GM19463 (cell line): ENCODE results near the gene RGS14.
"Not testable (repeated sequence)": the region's sequence is repeated elsewhere in the genome, so short reads cannot be mapped to it uniquely, and the experiment has no call there.

Experiments
- ATAC-seq: cut with Tn5 transposase; IDR thresholded peaks from one replicate; pipeline ENCODE4 v1.9.1; 2021; ENCODE audit warnings: mild to moderate bottlenecking, moderate library complexity; ENCODE audit not compliant: unreplicated experiment

Gene RGS14

DNA sequence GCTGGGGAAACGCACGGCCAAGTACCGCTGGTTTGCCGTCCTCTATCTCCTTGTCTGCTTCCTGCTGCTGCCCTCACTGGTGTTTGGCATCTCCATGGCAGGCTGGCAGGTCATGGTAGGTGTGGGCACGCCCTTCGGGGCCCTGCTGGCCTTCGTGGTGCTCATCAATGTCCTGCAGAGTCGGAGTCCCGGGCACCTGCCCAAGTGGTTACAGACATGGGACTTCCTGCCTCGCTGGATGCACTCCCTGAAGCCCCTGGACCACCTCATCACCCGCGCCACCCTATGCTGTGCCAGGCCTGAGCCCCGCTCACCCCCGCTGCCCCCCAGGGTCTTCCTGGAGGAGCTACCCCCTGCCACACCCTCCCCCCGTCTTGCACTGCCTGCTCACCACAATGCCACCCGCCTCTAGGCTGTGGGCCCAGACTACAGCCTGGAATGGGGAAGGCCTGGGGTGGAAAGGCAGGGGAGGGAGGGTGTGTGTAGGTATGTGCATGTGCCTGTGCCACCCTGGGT lies 40.2 kb downstream of the RGS14 start:
- ATAC-seq: no peak

DNA sequence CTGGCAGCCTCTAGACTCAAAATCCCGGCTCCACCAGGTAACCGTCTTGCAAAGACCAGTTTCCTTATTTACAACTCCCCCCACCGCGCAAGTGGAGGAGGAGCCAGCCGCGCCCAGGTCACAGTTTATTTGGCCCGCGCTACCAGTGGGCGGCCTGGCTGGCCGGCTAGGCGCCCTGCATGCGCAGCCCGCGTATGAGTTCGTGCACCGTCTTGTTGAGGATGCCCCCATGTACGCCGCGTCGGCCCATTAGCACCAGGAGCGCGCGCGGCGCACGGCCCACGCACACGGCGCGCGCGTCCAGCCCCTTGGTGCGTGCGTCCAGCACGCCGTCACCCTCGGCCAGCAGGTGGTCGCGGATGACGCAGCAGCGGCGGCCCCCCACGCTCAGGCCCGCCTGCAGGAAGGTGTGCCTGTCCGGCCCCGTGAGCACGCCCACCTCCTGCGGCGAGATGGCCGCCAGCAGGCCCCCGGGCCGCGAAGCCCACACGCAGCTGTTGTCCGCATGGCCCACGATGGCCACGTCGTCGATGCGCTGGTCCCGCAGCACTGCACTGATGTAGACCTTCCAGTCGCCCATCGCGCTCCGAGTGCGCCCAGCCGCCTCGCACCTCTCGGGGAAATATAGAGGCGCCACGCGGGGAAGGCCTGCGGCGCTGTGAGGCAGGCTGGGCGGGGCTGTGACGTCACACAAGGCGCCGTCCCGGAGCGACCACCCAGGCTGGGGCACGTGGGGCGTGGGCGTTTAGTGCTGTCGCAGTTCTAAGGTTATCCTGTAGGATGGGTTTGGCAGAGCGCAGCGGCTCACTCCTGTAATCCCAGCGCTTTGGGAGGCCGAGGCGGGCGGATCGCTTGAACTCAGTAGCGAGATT lies 42.5 kb downstream of the RGS14 start, which contains the start of gene PFN3:
Gene PFN3, minus strand, starts transcription at position 665 of the 872 bp plus-strand sequence. Its CDS starts 85 bp downstream, at position 580.
- ATAC-seq: no peak

DNA sequence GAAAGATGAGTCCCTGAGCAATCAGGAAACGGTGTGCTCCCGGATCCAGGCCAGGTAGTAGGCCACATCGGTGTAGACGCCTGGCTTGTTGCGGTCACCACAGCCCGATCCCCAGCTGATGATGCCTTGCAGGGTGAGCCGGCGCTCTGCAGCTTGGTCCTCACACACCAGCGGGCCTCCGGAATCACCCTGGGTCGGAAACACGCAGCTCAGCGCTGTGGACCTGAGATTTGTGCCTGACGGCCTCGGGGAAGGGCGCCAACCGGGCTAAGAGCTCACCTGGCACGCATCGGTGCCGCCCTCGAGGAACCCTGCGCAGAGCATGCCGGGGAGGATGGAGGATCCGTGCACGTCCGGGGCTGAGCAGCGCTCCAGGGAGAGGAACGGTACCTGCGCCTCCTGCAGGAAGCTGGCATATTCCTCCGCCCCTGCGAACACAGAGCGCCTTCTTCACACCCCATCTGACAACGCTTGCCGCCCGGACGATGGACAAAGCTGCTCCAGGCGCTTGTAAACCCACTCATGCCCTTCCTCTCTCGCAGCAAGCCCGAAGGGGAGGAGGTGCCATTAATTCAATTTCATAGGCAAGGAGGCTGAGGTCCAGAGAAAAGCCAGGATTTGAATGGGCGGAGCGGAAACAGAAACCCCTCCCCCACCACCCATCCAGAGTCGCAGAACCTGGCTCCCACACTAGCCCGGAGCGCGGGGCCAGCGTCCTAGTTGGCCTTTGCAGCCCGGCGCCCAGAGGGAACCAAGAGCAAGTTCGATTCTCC lies 44.7 kb downstream of the RGS14 start:
- ATAC-seq: no peak

DNA sequence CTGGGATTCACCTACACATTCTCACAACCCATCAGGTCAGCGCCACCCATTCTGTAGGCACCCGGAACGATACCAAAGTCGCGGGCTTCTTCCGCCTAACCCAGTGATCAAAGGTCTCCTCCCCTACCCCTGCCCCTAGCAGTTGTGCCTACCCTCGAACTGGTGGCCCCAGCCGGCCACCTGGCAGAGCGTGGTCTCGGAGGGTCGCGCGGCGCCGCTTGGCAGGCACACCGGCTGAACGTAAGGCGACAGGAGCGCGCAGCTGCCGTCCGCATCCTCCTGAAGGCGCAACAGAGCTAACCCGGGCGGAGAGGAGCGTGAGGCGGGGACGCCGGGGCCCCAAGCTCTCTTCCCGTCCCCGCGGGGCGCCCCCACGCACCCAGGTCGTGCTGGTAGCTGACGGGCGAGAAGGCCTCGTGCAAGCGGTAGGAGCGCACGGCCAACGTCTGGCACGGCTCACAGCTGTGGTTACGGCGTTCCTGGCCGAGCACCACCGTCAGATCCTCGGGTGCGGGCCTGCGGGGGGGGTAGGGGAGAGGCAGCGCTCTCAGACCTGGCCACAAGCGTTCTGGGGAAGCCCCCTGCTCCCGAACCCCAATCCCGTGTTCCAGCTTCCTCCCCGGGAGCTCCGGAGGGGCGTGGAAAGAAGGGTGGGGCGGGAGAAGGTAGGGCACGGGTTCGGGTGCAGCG lies 45.5 kb downstream of the RGS14 start:
- peak; percentile 16 for ATAC-seq

DNA sequence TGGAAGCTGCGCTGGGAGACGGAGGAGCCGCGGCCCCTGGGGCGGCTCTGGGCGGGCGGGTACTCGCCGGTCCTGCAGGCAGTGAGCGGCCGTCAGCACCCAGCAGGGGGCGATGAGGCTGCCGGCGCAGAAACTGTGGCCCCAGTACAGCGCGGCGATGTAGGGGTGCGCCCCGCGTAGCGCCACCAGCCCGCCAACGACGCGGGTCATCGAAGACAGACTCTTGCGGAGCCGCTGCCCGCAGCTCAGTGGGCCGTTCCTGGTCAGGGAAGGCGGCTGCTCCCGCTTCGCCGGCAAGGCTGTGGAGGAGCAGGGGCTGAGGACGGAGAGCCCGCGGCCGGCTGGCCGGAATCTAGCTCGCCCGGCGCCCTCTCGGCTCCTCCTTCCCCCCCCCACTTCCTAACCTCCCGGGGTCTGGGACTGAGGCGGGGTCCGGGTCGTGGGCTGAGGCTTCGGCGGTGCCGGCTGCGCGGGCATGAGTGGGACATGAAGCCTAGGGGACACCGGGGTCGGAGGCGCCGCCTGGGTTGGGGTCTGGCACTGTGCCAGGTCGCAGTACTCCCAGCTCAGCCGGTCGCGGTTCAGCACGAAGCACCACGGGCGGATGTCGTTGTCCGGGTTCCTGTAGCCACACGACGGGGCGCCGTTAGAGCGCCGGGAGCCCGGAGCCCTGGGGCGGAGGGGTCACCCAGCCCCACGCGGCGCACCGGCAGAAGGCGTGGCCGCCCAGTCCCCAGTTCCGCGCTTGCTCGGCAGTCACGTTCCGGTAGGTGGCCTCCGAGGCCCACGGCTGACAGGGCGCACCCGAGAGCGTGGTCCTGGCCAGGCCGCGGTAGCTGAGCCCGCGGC lies 46.3 kb downstream of the RGS14 start:
- peak; percentile 71 for ATAC-seq

DNA sequence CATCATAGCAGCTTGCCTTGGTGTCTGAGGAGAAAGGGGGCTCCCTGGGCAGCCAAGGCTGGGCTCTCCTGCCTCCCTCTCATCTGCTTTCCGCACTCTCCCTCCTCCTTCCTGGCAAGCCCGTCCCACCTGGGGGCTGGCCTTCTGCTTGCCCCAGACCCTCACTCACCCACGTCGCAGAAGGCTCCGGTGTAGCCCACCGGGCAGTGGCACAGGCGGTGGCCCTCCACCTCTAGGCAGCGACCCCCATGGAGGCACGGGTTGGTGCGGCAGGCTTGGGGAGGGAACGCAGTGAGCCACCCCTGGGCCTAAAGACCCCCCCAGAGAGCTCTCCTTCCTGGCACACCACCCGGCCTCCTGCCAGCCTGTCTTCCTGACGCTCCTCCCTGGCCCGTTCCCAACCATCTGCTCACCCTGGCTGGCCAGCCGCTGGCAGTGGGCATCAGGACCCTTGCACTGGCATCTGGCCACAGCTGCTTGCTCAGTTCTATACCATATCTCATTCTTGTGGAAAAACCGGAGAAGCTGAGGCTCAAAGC lies 47.0 kb downstream of the RGS14 start:
- no peak for ATAC-seq

DNA sequence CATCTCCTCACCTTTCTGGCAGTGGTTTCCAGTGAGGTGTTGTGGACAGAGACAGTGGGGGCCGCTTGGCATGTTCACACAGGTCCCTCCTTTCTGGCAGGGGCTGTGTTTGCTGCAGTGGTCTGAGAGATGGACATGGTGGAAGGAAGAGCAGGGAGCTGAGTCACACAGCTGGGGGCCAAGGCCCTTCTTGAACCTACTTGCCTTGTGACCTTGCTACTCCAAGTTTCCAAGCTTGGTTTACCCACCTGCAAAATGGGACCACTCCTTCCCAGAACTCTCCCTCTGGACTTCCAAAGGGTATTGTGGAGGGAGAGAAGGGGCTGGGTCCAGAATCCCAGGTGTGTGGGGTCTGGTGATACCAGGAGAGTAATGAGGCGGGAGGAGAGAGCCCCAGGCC lies 47.6 kb downstream of the RGS14 start:
- no peak for ATAC-seq

DNA sequence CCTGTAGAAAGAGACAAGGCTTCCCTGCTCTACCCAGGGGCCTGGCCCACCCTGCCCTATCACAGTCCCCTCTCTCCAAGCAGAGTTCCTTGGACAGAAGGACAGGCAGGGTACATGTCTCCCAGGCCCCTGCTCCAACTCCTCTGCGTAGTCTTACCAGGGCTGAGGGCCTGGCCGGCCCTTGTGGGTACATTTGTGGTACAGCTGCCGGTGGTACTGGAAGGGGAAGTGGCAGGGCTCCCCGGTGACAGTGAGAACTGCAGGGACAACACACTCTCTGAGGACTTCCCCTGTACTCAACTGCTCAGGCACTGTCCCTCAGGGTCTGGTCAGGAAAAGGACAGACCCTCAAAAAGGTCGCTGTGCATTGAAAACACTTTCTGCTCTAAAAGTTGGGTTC lies 48.1 kb downstream of the RGS14 start:
- ATAC-seq: no peak

DNA sequence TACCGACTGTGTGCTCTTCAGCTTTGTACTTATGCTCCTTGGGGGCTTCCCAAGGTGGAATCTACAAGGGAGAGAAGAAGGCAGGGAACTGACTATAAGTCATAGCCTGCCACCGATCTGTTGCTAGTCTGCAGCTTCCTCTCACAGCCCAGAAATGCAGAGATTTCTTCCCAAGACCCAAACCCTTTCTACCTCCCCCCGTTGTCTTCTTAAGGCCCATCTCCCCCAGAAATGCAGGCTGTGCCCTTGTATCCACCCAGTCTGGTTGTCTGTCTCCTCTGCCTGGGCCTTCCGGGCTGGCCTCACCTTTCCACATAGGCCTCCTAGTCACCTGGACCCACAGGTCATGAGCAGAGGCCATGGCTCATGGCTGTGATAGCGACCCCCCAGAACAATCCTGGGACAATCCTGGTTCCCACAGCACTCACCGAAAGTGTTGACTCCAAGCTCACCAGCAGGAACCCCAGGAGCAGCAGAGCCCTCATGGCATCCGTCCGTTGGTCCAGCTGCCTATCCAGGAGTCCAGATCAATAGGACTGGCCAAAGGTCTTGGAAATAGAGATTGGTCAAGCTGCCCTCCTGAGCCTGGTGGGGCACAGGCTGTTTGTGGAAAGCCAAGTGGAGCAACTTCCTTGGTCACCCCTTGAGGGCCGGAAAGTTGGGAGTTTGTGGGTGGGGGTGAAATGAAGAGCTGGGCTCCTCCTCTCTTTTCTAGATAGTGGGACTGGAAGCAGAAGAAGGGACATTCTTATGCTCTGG lies 51.5 kb downstream of the RGS14 start, which contains the start of gene F12:
Gene F12, minus strand, starts transcription at position 522 of the 759 bp plus-strand sequence. Its CDS starts 37 bp downstream, at position 485.
- no peak for ATAC-seq

DNA sequence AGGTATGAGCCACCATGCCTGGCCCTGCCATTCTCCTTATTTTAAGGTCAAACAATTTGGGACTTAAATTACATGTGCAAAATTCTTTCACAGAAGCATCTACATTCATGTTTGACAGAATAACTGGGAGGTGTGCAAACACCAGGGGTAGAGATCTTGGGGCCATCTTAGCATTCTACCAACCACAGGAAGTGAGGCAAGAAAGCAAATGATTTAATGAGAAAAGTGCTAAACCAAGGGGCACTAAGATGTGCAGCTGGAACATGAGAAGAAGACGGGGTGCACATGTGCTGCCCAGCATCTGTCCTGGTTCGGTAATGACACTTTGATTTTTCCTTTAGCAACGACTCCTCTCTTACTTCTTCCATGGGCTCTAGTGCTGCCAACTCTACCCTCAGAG lies 52.9 kb downstream of the RGS14 start:
- ATAC-seq: no peak

DNA sequence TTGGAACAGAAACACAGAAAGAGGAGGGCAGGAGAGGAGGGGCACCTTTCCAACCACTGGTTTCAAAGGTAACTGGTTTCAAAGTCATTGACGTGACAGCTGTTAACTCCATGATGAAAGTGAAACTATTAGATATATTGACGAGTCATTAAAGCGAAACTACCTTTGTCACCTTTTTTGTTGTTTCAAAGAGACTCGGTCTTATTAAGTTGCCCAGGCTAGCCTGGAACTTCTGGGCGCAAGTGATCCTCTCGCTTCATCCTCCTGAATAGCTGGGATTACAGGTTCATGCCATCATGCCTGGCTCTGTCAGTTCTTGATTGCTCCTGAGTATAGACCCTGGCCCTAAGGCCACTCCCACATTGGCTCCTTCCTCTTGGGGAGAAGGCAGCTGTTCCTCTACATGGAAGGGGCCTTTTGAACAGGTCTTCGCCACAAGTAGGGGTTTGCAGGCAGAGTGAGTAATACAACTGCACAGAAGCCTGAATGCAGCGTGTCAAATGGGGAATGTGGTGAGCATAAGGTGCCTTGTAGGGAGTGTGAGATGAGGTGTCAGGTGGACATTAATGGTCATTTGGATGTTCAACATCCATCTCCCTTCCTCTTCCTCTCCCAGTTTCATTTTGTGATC lies 55.0 kb downstream of the RGS14 start:
- peak; percentile 72 for ATAC-seq

DNA sequence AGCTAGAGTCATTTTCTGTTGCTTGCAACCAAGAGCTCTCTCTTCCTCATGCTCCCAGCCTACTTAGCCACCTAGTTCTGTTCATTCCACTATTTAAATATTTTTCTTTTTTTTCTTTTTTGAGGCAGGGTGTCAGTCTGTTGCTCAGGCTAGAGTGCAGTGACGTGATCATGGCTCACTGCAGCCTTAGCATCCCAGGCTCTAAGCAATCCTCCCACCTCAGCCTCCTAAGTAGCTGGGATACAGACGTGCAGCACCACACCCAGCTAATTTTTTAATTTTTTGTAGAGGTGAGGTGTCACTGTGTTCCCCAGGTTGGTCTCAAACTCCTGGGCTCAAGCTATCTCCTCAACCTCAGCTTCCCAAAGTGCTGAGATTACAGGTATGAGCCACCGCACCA lies 56.8 kb downstream of the RGS14 start:
- ATAC-seq: no peak

DNA sequence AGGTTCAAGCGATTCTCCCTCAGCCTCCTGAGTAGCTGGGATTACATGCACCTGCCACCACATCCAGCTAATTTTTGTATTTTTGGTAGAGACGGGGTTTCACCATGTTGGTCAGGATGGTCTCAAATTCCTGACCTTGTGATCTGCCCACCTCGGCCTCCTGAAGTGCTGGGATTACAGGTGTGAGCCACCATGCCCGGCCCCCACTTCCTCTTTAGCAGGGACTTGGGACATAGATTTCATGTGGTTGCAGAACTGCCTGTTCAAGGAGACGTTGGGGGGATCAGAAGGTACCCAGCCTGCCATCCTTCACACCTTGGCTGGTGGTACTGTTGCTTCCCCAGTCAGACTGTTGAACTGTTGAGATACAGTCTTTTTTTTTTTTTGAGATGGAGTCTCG lies 59.4 kb downstream of the RGS14 start:
- ATAC-seq: not testable (repeated sequence)

DNA sequence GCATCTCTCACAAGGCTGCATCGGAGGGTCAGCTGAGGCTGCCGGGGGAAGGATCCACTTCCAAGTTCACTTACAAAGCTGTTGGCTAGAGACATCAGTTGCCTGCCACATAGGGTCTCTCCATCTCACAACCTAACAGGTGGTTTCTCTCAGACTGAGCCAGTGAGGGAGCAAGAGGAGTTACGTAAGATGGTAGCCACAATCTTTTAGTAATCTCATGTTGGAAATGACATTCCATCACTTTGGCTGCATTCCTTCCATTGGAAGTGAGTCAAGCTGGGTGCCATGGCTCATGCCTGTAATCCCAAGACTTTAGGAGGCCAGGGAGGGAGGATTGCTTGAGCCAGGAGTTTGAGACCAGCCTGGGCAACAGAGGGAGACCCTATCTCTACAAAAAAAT lies 61.3 kb downstream of the RGS14 start:
- ATAC-seq: no peak

DNA sequence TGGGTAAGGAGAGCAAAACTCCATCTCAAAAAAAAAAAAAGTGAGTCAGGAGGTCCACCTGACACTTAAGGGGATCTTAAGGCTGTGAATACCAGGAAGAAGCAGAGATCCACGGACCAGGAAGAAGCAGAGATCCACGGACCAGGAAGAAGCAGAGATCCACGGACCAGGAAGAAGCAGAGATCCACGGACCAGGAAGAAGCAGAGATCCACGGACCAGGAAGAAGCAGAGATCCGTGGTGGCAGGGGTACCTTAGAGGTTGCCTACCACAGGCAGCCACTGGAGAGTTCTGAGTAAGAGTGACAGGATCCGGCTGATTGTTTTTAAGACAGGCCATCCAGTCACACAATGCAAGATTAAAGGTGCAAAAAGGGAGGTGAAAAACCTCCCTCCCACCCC lies 62.7 kb downstream of the RGS14 start:
- not testable (repeated sequence) for ATAC-seq

DNA sequence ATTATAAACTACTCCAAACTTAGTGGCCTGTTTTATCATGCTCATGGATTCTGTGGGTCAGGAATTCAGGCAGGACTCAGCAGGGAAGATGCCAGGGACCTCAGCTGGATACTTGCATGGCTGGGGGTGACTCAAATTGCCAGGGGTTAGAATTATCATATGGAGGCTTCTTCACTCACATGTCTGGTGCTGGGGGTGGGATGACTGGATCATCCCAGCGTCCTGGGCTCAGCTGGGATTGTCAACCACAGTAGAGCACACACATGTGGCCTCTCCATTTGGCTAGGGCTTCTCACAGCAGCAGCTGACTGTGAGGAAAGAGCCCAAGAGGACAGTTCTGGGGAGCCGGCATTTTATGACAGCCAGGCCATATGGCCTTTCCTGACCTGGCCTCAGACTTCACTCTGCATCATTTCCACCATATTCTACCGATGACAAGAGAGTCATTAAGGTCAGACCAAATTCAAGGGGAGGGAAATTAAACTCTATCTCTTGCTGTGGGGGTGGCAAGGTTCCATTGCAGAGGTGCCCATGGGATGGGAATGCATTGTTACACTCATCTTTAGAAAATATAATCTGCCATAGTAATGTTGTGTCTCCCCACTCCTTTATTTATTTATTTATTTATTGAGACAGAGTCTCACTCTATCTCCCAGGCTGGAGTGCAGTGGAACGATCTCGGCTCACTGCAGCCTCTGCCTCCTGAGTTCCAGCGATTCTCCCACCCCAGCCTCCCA lies 63.5 kb downstream of the RGS14 start:
- ATAC-seq: no peak
